Measurements from ENCODE around the gene C2CD4C.

DNA sequence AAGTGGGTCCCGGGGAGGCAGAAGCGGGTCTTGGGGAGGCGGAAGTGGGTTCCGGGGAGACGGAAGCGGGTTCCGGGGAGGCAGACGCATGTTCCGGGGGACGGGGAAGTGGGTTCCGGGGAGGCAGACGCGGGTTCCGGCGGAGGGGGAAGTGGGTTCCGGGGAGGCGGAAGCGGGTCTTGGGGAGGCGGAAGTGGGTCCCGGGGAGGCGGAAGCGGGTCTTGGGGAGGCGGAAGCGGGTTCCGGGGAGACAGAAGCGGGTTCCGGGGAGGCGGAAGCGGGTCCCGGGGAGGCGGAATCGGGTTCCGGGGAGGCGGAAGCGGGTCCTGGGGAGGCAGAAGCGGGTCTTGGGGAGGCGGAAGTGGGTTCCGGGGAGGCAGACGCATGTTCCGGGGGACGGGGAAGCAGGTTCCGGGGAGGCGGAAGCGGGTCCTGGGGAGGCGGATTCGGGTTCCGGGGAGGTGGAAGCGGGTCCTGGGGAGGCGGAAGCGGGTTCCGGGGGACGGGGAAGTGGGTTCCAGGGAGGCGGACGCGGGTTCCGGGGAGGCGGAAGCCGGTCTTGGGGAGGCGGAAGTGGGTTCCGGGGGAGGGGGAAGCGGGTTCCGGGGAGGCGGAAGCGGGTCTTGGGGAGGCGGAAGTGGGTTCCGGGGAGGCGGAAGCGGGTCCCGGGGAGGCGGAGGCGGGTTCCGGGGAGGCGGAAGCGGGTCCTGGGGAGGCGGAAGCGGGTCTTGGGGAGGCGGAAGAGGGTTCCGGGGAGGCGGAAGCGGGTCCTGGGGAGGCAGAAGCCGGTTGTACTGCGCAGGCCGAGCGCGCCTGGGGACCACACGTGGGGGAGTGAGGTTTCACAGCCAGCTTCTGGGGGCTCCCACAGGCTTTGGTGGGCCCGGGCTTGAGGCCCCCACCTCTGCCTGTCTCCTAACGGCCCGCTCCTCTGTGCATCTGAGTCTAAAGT lies 49.4 kb upstream of the C2CD4C start:
- TF ChIP-seq POLR2A (IDR thresholded peaks at IDR 0.05), result no peak
- TF ChIP-seq, protein P1, sequence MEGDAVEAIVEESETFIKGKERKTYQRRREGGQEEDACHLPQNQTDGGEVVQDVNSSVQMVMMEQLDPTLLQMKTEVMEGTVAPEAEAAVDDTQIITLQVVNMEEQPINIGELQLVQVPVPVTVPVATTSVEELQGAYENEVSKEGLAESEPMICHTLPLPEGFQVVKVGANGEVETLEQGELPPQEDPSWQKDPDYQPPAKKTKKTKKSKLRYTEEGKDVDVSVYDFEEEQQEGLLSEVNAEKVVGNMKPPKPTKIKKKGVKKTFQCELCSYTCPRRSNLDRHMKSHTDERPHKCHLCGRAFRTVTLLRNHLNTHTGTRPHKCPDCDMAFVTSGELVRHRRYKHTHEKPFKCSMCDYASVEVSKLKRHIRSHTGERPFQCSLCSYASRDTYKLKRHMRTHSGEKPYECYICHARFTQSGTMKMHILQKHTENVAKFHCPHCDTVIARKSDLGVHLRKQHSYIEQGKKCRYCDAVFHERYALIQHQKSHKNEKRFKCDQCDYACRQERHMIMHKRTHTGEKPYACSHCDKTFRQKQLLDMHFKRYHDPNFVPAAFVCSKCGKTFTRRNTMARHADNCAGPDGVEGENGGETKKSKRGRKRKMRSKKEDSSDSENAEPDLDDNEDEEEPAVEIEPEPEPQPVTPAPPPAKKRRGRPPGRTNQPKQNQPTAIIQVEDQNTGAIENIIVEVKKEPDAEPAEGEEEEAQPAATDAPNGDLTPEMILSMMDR (IDR thresholded peaks at IDR 0.05), result no peak
